ENCODE measurements around the gene RLN3. TPM values are rescaled to one million over a fixed set of nuclear protein-coding genes. Genes with fewer than 3 reads are reported as not detected.

Gene RLN3
- total RNA-seq, 6 donors from 2014 or later: 0.43 TPM; not detected in 5

- Histone ChIP-seq H3K27me3 (peaks cover 0 to under 1% (median 0%) of the 10 kb centered on the region in 4 donors), H3K27ac (no peak overlapping the region), H3K36me3 (peaks cover 0 to 23% (median 12%) of the 10 kb centered on the region in 4 donors), H3K4me3 (no peak overlapping the region), H3K4me1 (peaks cover under 1 to 2% (median 1%) of the 10 kb centered on the region in 4 donors), H3K9me3 (no peaks in the 10 kb centered on the region)
- ATAC-seq (ENCODE audit: low FRiP score in 2 of 2) (no peak), DNase-seq (peak in 1 of 2 donors; percentile 78)
- WGBS, 2 donors: 95 to 100% methylated on average over 1 to 7 of the region's 9 CpGs
- no peak for TF ChIP-seq POLR2A (IDR thresholded peaks at IDR 0.05)
- no peak for TF ChIP-seq EP300 (IDR thresholded peaks at IDR 0.05)
- no peak for TF ChIP-seq POLR2AphosphoS5 (IDR thresholded peaks at IDR 0.05)
- TF ChIP-seq, protein P1, sequence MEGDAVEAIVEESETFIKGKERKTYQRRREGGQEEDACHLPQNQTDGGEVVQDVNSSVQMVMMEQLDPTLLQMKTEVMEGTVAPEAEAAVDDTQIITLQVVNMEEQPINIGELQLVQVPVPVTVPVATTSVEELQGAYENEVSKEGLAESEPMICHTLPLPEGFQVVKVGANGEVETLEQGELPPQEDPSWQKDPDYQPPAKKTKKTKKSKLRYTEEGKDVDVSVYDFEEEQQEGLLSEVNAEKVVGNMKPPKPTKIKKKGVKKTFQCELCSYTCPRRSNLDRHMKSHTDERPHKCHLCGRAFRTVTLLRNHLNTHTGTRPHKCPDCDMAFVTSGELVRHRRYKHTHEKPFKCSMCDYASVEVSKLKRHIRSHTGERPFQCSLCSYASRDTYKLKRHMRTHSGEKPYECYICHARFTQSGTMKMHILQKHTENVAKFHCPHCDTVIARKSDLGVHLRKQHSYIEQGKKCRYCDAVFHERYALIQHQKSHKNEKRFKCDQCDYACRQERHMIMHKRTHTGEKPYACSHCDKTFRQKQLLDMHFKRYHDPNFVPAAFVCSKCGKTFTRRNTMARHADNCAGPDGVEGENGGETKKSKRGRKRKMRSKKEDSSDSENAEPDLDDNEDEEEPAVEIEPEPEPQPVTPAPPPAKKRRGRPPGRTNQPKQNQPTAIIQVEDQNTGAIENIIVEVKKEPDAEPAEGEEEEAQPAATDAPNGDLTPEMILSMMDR (IDR thresholded peaks at IDR 0.05): no peak
Observed at GRCh38 chr19:14051980-14052379, 24.0 kb downstream of the RLN3 start.

DNA sequence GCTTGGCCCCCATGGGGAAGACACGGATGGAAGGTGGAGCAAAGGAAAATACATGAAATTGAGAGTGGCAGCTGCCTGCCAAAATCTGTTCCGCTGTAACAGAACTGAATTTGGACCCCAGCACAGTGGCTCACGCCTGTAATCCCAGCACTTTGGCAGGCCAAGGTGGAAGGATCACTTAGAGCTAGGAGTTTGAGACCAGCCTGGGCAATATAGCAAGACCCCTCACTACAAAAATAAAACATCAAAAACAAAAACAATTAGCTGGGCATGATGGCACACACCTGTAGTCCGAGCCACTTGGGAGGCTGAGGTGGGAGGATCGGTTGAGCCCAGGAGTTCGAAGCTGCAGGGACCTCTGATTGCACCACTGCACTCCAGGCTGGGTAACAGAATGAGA, 24.5 kb downstream of the RLN3 start:
- peaks cover 0 to 23% (median 12%) of the 10 kb centered on the region in 4 donors for H3K36me3 ChIP-seq
- peaks cover 6 to 7% (median 6%) of the 10 kb centered on the region in 4 donors for H3K4me1 ChIP-seq
- peaks cover 0 to 5% (median 0%) of the 10 kb centered on the region in 4 donors for H3K27me3 ChIP-seq
- TF ChIP-seq EP300 (IDR thresholded peaks at IDR 0.05) (no peak), POLR2AphosphoS5 (IDR thresholded peaks at IDR 0.05) (no peak), POLR2A (IDR thresholded peaks at IDR 0.05) (no peak)
- TF ChIP-seq, protein P1 (IDR thresholded peaks at IDR 0.05): no peak
- H3K27ac ChIP-seq: no peak overlapping the region
- H3K4me3 ChIP-seq: no peak overlapping the region
- 92 to 95% methylated on average over 6 of the region's 6 CpGs for WGBS, 2 donors
- ATAC-seq (ENCODE audit: low FRiP score in 2 of 2) (no peak), DNase-seq (no peak)
- H3K9me3 ChIP-seq: no peaks in the 10 kb centered on the region

GRCh38 chr19:14053032-14053431, 25.1 kb downstream of the RLN3 start:
- H3K36me3 ChIP-seq: peaks cover 0 to 23% (median 12%) of the 10 kb centered on the region in 4 donors
- H3K4me1 ChIP-seq: peaks cover 10 to 13% (median 11%) of the 10 kb centered on the region in 4 donors
- no peak for ATAC-seq (ENCODE audit: low FRiP score in 2 of 2)
- TF ChIP-seq EP300 (IDR thresholded peaks at IDR 0.05) (no peak), POLR2A (IDR thresholded peaks at IDR 0.05) (no peak), POLR2AphosphoS5 (IDR thresholded peaks at IDR 0.05) (no peak)
- TF ChIP-seq, protein P1 (IDR thresholded peaks at IDR 0.05): no peak
- H3K4me3 ChIP-seq: no peak overlapping the region
- 87 to 93% methylated on average over 3 of the region's 3 CpGs for WGBS, 2 donors
- H3K9me3 ChIP-seq: no peaks in the 10 kb centered on the region
- H3K27ac ChIP-seq: no peak overlapping the region
- DNase-seq: no peak
- peaks cover 0 to 10% (median 2%) of the 10 kb centered on the region in 4 donors for H3K27me3 ChIP-seq

DNA sequence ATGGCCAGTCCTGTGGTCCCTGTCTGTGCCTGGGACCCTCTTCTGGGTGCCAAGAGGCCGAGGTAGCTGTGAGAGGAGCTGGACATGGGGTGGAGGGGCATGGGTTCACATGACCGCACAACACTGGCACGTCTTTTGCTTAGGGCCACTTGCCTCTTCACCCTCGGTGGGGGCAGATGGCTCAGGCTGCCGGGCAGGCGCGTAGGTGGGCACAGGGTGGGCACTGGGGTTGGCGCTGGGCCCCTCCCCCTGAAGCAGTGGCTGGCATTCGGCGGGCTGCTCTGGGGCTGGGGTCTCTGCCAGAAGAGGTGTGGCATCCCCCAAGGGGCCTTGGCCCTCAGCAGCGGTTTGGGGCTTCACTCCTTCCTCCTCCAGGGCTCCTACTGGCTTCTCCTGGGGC, 25.6 kb downstream of the RLN3 start:
- ATAC-seq (ENCODE audit: low FRiP score in 2 of 2): peak in 1 of 2 donors; percentile 8
- 87 to 98% methylated on average over 5 of the region's 11 CpGs for WGBS, 2 donors
- no peak overlapping the region for H3K4me3 ChIP-seq
- peak in 1 of 2 donors; percentile 76 for DNase-seq
- no peak overlapping the region for H3K27ac ChIP-seq
- peaks cover 0 to 14% (median 2%) of the 10 kb centered on the region in 4 donors for H3K27me3 ChIP-seq
- no peaks in the 10 kb centered on the region for H3K9me3 ChIP-seq
- H3K4me1 ChIP-seq: peaks cover 10 to 14% (median 14%) of the 10 kb centered on the region in 4 donors
- H3K36me3 ChIP-seq: peaks cover 0 to 23% (median 12%) of the 10 kb centered on the region in 4 donors
- TF ChIP-seq POLR2A (IDR thresholded peaks at IDR 0.05): peak in 1 of 4 donors; percentile 12
- TF ChIP-seq, protein P1 (IDR thresholded peaks at IDR 0.05): no peak

DNA sequence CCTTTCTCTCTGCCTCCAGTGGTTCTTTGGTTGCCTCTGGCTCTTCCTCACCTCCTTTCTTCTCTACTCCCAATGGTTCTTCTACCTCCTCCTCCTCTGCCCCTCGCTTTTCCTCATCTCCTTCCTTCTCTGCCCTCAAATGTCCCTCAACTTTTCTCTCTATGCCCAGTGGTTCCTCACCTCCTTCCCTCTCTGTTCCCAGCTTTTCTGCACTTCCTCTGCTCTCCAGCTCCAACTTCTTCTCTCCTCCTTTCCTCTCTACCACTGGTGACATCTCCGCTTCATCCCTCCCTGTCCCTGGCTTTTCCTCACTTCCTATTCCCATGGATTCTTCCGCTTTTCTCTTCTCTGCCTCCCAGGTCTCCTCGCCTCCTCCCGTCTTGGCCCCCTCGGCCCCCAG, 26.2 kb downstream of the RLN3 start:
- WGBS, 2 donors: 77 to 79% methylated on average over 6 of the region's 6 CpGs
- DNase-seq: no peak
- Histone ChIP-seq H3K27me3 (peaks cover 0 to 20% (median 2%) of the 10 kb centered on the region in 4 donors), H3K36me3 (peaks cover 0 to 21% (median 11%) of the 10 kb centered on the region in 4 donors), H3K27ac (no peak overlapping the region), H3K4me1 (peaks cover 10 to 19% (median 16%) of the 10 kb centered on the region in 4 donors), H3K4me3 (no peak overlapping the region), H3K9me3 (no peaks in the 10 kb centered on the region)
- ATAC-seq (ENCODE audit: low FRiP score in 2 of 2): no peak
- TF ChIP-seq EP300 (IDR thresholded peaks at IDR 0.05) (no peak), POLR2AphosphoS5 (IDR thresholded peaks at IDR 0.05) (no peak), POLR2A (IDR thresholded peaks at IDR 0.05) (no peak)
- TF ChIP-seq, protein P1 (IDR thresholded peaks at IDR 0.05): no peak
